LHCN-M2 (cell line): ENCODE measurements around the gene GEMIN7. TPM values are rescaled to one million over a fixed set of nuclear protein-coding genes. Genes with fewer than 3 reads are reported as not detected.

Source experiments
- DNase-seq: peaks from one replicate; pipeline ENCODE4 v3.0.0-alpha.2; 2012; ENCODE audit warnings: low read depth
- polyA plus RNA-seq: library from polyadenylated mRNA; unstranded; fragments of >200 nt; gene quantifications from one replicate; pipeline ENCODE4 v1.2.1, GENCODE V29; 2012; ENCODE audit warnings: missing spikeins
- total RNA-seq: library from RNA; depleted of rRNA; stranded (reverse); fragments of >200 nt; gene quantifications from 2 replicates; pipeline ENCODE4 v1.2.3, GENCODE V29; 2014; rRNA removed

The GEMIN7 gene, protein sequence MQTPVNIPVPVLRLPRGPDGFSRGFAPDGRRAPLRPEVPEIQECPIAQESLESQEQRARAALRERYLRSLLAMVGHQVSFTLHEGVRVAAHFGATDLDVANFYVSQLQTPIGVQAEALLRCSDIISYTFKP
- total RNA-seq = 27.6 and 44.9 TPM in 2 replicates
- polyA plus RNA-seq = 25.0 TPM

- DNase-seq = peak; percentile 66
Measured at GRCh38 chr19:45079063-45079910, at the start of gene GEMIN7. GEMIN7 (plus strand) TSS chr19:45079260; CDS start chr19:45090115, 10,855 bp downstream.

DNA sequence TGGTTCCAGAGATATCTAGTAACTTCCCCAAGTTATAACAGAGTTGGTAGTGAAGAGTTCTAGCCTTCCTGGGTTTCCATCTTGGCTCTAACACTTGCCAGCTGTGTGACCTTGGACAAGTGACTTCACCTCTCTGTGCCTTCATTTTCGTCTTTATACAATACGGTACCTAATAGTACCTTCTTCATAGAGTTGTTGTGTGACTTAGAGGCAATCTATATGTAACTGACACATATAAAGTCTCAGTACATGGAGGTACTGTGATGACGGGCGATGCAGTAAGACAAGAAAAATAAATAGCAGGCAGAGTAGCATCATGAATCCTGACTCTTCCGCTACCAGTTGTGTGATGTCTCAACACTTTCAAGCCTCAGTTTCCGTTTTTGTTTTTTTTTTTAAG is 48.2 kb upstream of the GEMIN7 start:
- DNase-seq = no peak

GRCh38 chr19:45032421-45032820 is 46.6 kb upstream of the GEMIN7 start:
- no peak for DNase-seq

GRCh38 chr19:45035755-45036154 is 43.3 kb upstream of the GEMIN7 start:
- DNase-seq = no peak

GRCh38 chr19:45037393-45038169 is 41.5 kb upstream of the GEMIN7 start:
- no peak for DNase-seq

GRCh38 chr19:45038931-45039893 is 39.8 kb upstream of the GEMIN7 start, which contains the start of gene CLASRP:
CLASRP (plus strand) TSS chr19:45039045; CDS start chr19:45040213, 1,168 bp downstream.
- peak; percentile 83 for DNase-seq

- no peak for DNase-seq
Measured at GRCh38 chr19:45040059-45040771, 38.8 kb upstream of the GEMIN7 start.

DNA sequence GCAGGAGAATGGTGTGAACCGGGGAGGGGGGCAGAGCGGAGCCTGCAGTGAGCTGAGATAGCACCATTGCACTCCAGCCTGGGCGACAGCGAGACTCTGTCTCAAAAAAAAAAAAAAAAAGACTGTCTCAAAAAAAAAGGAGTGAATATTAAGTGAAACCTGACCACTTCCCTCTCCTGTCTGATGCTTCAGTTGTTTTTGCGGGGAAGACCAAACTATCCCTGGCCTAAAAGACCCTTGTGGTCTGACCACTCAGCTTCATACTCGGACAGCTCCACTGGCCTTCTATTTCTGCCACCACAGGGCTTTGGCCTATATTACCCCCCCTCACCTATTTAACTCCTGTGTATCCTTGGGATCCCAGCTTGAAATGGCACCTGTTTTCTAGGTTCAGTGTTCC is 37.9 kb upstream of the GEMIN7 start:
- no peak for DNase-seq

DNA sequence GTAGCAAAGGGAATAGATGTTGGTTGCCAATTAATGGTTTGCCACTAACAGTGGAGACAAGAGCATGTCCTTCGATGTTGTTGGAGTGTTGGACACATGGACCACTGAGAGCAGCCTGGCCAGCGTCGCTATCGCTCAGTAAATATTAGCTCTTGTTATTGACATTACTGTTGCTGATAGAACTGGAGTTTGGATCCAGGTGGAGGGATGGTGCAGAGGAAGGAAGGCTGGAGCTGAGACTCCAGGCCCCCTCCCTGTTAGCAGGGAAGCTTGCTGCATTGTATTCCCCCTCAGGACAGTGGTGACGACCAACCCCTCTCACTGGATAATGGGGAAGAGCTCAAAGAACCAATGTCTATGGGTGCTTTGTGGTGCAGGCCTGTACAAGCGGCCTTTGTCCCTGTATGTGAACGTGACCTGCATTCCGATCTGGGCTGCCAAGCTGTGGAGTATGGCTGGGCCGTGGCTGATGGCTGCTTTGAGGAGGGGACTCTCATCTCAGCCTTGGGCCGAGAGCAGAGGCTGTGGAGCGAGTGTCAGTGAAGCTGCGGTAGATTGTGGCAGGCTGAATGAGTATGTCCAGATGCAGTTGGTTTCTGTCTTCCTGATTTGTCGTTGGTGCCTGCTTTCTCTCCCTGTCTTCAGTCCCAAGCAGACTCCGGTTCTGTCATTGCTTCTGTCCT is 33.2 kb upstream of the GEMIN7 start:
- no peak for DNase-seq

DNA sequence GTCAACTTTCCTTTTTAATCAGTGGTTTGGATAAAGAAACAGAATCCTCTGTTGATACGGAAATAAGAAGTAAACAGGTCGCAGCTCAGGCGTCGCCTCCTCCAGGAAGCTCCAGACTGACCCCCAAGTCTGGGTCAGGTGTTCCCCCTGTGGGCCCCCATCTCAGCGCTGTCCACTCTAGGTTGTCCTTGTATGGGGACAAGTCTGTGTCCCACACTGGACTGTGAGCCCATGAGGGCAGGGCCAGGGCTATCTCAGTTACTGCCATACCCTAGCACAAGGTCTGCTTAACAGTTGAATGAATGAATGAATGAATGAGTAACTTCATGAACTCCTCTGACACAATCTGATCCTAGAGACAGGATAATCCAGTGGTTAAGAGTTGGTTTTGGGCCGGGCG is 32.7 kb upstream of the GEMIN7 start:
- DNase-seq = no peak

GRCh38 chr19:45047188-45047797 is 31.8 kb upstream of the GEMIN7 start:
- DNase-seq = no peak

DNA sequence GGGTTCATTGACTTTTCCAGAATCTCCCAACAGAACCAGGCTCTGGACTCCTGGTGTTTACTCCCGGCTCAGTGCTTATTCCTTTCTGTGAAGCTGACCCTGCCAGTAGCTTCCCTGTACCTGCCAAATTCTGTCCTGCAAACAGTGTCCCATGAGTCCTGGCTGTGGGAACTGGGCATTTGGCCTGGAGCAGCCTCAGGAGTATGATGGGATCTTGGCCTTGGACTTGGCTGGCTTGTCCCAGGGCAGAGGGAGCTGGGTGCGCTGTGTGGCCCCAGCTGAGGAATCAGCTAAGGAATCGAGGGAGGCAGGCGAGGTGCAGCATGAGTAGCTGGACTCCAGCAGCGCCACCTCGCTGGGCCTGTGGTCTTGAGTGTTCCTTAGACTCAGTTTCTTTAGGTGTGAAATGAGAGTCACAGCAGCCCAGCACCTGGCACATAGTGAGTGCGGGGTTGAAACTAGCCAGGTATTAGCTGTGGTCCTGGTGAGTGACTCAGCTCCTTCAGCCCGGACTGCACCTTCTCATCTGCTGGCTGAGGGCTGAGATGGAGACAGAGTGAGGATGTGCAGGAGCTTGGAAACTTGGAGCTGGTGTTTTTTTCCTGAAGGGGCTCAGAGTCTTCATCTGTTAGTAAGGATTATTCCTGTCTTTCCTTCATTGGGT is 29.9 kb upstream of the GEMIN7 start:
- DNase-seq = no peak

DNA sequence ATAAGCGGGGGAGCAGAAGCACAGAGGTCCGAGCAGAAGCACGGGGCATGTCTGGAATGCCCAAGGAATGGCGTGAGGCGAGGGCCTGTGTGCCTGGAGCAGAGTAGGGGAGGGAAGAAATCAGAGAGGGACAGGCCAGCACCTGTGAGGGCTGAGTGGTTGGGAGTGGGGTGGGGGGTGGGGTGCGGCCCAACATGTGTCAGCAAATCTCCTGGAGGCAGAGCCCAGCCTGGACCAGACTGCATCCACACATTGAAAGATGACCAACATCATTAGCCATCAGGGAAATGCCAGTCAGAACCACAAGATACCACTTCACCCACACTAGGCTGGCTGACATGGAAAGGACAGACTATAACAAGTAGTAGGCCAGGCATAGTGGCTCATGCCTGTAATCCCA is 29.0 kb upstream of the GEMIN7 start:
- DNase-seq = peak; percentile 28

GRCh38 chr19:45051929-45052579 is 27.0 kb upstream of the GEMIN7 start:
- no peak for DNase-seq

- DNase-seq = no peak
Measured at GRCh38 chr19:45056831-45057230, 22.2 kb upstream of the GEMIN7 start.

DNA sequence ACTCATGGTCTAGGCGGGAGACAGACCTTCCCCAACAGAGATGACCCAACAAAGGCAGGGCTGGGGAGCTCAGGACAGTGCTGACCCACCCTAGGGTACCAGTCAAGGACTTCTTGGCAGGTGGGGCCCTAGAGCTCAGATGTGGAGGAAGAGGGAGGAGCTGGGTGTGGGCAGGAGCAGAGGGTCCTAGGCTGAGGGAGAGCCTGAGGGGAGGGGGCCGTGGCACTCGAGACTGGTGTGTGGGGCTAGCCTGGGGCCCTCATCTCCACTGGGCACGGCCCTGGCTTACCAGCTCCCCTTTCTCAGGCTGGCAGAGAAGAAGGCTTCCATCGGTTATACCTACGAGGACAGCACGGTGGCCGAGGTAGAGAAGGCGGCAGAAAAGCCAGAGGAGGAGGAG is 21.6 kb upstream of the GEMIN7 start:
- no peak for DNase-seq

DNA sequence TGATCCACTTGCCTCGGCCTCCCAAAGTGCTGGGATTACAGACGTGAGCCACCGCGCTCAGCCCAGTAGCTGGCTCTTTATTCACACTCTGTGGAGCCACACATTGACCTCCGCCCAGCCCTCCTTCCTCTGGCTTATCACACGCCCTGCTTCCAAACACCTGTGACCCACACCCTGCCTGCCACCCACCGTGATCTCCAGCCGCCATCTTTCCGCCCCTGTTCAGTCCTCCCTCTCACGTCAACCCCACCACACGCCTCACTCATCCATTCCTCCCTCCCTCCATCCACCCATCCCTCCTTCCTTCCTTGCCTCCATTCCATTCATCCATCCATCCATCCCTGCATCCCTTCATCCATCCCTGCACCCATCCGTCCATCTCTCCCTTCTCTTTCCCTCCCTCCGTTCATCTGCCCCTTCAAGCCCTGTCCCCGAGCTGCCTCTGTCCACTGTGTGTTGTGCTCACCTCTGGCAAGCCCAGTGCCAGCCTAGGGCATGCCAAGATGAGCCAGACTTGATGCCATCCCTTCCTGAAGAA is 20.4 kb upstream of the GEMIN7 start:
- DNase-seq = no peak
